SK-N-MC (cell line): ENCODE data around the gene ARRDC2.

ENCODE experiments used
- EZH2 ChIP-seq: fragments of 200-600 bp; sonication (generic); IDR thresholded peaks from one replicate; pipeline ENCODE4 v1.6.1; 2017; ENCODE audit warnings: antibody characterized with exemption
- FOXP2 ChIP-seq: optimal IDR thresholded peaks from 2 replicates; pipeline ENCODE3; 2011; ENCODE audit warnings: mild to moderate bottlenecking, moderate library complexity; ENCODE audit not compliant: insufficient read depth; ENCODE audit errors: extremely low read length, control extremely low read depth
- POLR2AphosphoS5 ChIP-seq: IDR thresholded peaks from 2 replicates; pipeline ENCODE4 v1.6.1; 2012; ENCODE audit warnings: mild to moderate bottlenecking, low read depth, low read length, borderline replicate concordance

DNA sequence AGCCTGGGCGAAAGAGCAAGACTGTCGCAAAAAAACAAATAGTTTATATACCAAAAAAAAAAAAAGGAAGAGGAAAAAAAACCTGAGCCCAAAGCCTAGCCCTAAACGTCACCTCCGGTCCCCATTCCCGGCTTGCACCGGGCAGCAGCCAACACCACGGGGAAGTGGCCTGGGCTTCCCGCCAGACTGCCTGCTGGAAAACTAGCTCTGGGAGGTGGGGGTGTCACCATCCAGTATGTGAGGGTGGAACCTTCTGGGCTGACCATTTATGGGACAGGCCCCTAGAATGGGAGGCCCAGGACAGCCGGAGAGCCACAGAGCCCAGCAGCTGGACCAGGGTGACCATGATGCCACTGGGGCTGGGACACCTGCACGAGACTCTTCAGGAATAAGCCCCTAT, 41.4 kb downstream of the ARRDC2 start:
- TF ChIP-seq EZH2 (no peak), POLR2AphosphoS5 (no peak), FOXP2 (no peak)
